ENCODE data around the gene TAF9. TPM values are rescaled to one million over a fixed set of nuclear protein-coding genes. Genes with fewer than 3 reads are reported as not detected.

TAF9 gene
- total RNA-seq, 4 donors from 2014 or later, result 27.1 to 37.1 (median 32.9) TPM

GRCh38 chr5:69368458-69369339 is 621 bp downstream of the TAF9 start:
- H3K9me3 ChIP-seq, result no peaks in the 10 kb centered on the region
- peaks cover 0 to 29% (median 6%) of the 10 kb centered on the region in 4 donors for H3K4me1 ChIP-seq
- TF ChIP-seq CTCF (IDR thresholded peaks at IDR 0.05), result no peak
- no peak for TF ChIP-seq POLR2A (IDR thresholded peaks at IDR 0.05)
- H3K36me3 ChIP-seq, result peaks cover 0 to 24% (median 0%) of the 10 kb centered on the region in 3 donors
- DNase-seq, result no peak
- no peaks in the 10 kb centered on the region for H3K27me3 ChIP-seq
- H3K27ac ChIP-seq, result peak overlapping the region; percentile 92 to 98 (median 95)
- peak overlapping the region; percentile 76 to 85 (median 79) for H3K4me3 ChIP-seq

- Histone ChIP-seq H3K27ac (no peak overlapping the region), H3K4me3 (peak overlapping the region in 2 of 4 donors; percentile 77 to 85), H3K36me3 (peaks cover 0 to 33% (median 0%) of the 10 kb centered on the region in 3 donors), H3K27me3 (no peaks in the 10 kb centered on the region), H3K4me1 (peaks cover 0 to 29% (median 6%) of the 10 kb centered on the region in 4 donors), H3K9me3 (no peaks in the 10 kb centered on the region)
- no peak for DNase-seq
- TF ChIP-seq POLR2A (IDR thresholded peaks at IDR 0.05) (no peak), CTCF (IDR thresholded peaks at IDR 0.05) (no peak)
Measured at GRCh38 chr5:69367697-69368279, 1.5 kb downstream of the TAF9 start.

DNA sequence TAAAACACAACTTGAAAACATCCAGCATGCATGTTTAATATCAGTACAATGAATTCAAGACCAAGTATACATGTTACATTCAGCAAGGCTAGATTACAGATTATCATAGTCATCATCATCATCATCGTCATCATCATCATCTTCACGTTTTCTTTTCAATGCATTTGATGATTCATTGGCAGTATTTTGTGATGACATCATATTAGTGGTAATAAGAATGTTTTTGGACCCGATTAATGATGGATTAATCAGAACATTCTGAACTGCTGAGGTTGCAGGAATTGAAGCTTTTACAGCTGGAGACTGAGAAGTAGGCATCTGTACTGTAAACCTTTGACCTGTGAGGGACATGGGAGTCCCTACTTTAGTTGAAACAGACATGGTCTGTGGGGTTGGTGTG is 4.5 kb downstream of the TAF9 start:
- Histone ChIP-seq H3K4me3 (no peak overlapping the region), H3K27ac (no peak overlapping the region), H3K4me1 (peaks cover 0 to 14% (median 2%) of the 10 kb centered on the region in 4 donors), H3K36me3 (peaks cover 0 to 33% (median 0%) of the 10 kb centered on the region in 3 donors), H3K27me3 (no peaks in the 10 kb centered on the region), H3K9me3 (no peaks in the 10 kb centered on the region)
- no peak for DNase-seq
- TF ChIP-seq POLR2A (IDR thresholded peaks at IDR 0.05) (no peak), CTCF (IDR thresholded peaks at IDR 0.05) (no peak)

- Histone ChIP-seq H3K4me3 (no peak overlapping the region), H3K9me3 (no peaks in the 10 kb centered on the region), H3K4me1 (peaks cover 0 to 14% (median 2%) of the 10 kb centered on the region in 4 donors), H3K36me3 (peaks cover 0 to 34% (median 0%) of the 10 kb centered on the region in 3 donors), H3K27me3 (no peaks in the 10 kb centered on the region), H3K27ac (no peak overlapping the region)
- no peak for DNase-seq
- TF ChIP-seq POLR2A (IDR thresholded peaks at IDR 0.05) (no peak), CTCF (IDR thresholded peaks at IDR 0.05) (peak in 3 of 6 experiments; percentile 44 to 47 (median 47))
Measured at GRCh38 chr5:69364414-69364813, 4.9 kb downstream of the TAF9 start.

GRCh38 chr5:69360442-69360841 is 8.9 kb downstream of the TAF9 start:
- no peaks in the 10 kb centered on the region for H3K9me3 ChIP-seq
- TF ChIP-seq CTCF (IDR thresholded peaks at IDR 0.05) (no peak), POLR2A (IDR thresholded peaks at IDR 0.05) (no peak)
- no peak overlapping the region for H3K27ac ChIP-seq
- no peaks in the 10 kb centered on the region for H3K4me1 ChIP-seq
- peaks cover 0 to 29% (median 0%) of the 10 kb centered on the region in 3 donors for H3K36me3 ChIP-seq
- no peak overlapping the region for H3K4me3 ChIP-seq
- H3K27me3 ChIP-seq, result no peaks in the 10 kb centered on the region
- DNase-seq, result no peak

Data from Peyer's patch (tissue), 4 donors.